H1 (cell line): ENCODE data around the gene GJA8. TPM values are rescaled to one million over a fixed set of nuclear protein-coding genes. Genes with fewer than 3 reads are reported as not detected.

Source experiments
- CTCF ChIA-PET: fragments of 300-600 bp; sonication (Branson Sonifier 250); formaldehyde crosslinking; loops from one replicate; lab custom pipeline; 2021; ENCODE audit not compliant: partially characterized antibody; lab: Charles Lee
- POLR2A ChIA-PET: fragments of 300-600 bp; sonication (Branson Sonifier 250); formaldehyde crosslinking; loops from one replicate; lab custom pipeline; 2021; ENCODE audit warnings: inconsistent platforms; ENCODE audit not compliant: partially characterized antibody; lab: Charles Lee
- DNase-seq, 2 experiments: peaks; one replicate each; pipeline versions ENCODE4 v3.0.0 to v3.0.0-alpha.2; 2010 to 2022; ENCODE audit warnings: low spot score in 2 of 2, low read depth in 1 of 2, mixed read lengths in 1 of 2
- FAIRE-seq: peaks from 2 replicates; lab custom pipeline; 2011; peaks lifted over from hg19 to GRCh38; lab: Jason Lieb, UNC
- H2AFZ ChIP-seq: 2 replicates; pipeline ENCODE4 v1.8.1; 2012; ENCODE audit warnings: low read length, inconsistent platforms
- H2AK5ac ChIP-seq: 2 replicates; pipeline ENCODE4 v1.6.1; 2013; ENCODE audit warnings: low read depth, low read length
- H2BK120ac ChIP-seq: replicated peaks from 2 replicates; pipeline ENCODE3; 2013; ENCODE audit warnings: low read depth, low read length, inconsistent platforms
- H2BK12ac ChIP-seq: 2 replicates; pipeline ENCODE4 v1.6.1; 2013; ENCODE audit warnings: low read depth, low read length
- H2BK15ac ChIP-seq: 2 replicates; pipeline ENCODE4 v1.6.1; 2013; ENCODE audit warnings: low read length
- H2BK20ac ChIP-seq: 2 replicates; pipeline ENCODE4 v1.6.1; 2013; ENCODE audit warnings: low read length
- H2BK5ac ChIP-seq: 2 replicates; pipeline ENCODE4 v1.6.1; 2013; ENCODE audit warnings: low read depth, low read length
- H3K14ac ChIP-seq: 2 replicates; pipeline ENCODE4 v1.6.1; 2013; ENCODE audit warnings: inconsistent platforms; ENCODE audit not compliant: insufficient read length
- H3K18ac ChIP-seq: 2 replicates; pipeline ENCODE4 v1.6.1; 2013; ENCODE audit warnings: low read length; ENCODE audit errors: extremely low read depth
- H3K23ac ChIP-seq: 2 replicates; pipeline ENCODE4 v1.6.1; 2013; ENCODE audit warnings: inconsistent platforms; ENCODE audit not compliant: insufficient read length
- H3K23me2 ChIP-seq: 2 replicates; pipeline ENCODE4 v1.6.1; 2013; ENCODE audit warnings: low read depth, low read length
- H3K27ac ChIP-seq: 2 replicates; pipeline ENCODE4 v1.6.1; 2011; ENCODE audit warnings: low read depth, low read length, inconsistent platforms
- H3K27me3 ChIP-seq, 4 experiments: replicated peaks in 1 of 4; 1 replicate in 1 of 4; 2 replicates in 3 of 4; pipeline versions ENCODE4 v1.6.1 to v1.8.1; 2011 to 2013; ENCODE audit warnings: low read length in 3 of 4, mild to moderate bottlenecking in 3 of 4, inconsistent platforms in 2 of 4, mixed read lengths in 2 of 4, moderate library complexity in 1 of 4; ENCODE audit not compliant: control insufficient read depth in 3 of 4, insufficient read depth in 3 of 4; ENCODE audit errors: extremely low read depth in 1 of 4
- H3K36me3 ChIP-seq, 4 experiments: 2 replicates each; pipeline versions ENCODE4 v1.6.1 to v1.8.1; 2011 to 2013; ENCODE audit warnings: mild to moderate bottlenecking in 4 of 4, low read length in 3 of 4, moderate library complexity in 2 of 4, control low read depth in 1 of 4, inconsistent platforms in 1 of 4; ENCODE audit not compliant: insufficient read depth in 4 of 4, control insufficient read depth in 2 of 4
- H3K4ac ChIP-seq: replicated peaks from 2 replicates; pipeline ENCODE3; 2013; ENCODE audit warnings: low read length, low read depth, mixed read lengths, inconsistent platforms; ENCODE audit not compliant: insufficient read length
- H3K4me1 ChIP-seq, 4 experiments: replicated peaks in 1 of 4; 1 replicate in 1 of 4; 2 replicates in 3 of 4; pipeline versions ENCODE4 v1.6.1 to v1.8.1; 2011 to 2013; ENCODE audit warnings: low read length in 3 of 4, inconsistent platforms in 2 of 4, mixed read lengths in 1 of 4; ENCODE audit not compliant: insufficient read depth in 4 of 4, control insufficient read depth in 3 of 4
- H3K4me2 ChIP-seq, 2 experiments: 2 replicates each; pipeline versions ENCODE4 v1.6.1 to v1.8.1; 2011 to 2013; ENCODE audit warnings: low read depth in 2 of 2, low read length in 2 of 2, control low read depth in 1 of 2, inconsistent platforms in 1 of 2, mild to moderate bottlenecking in 1 of 2; ENCODE audit not compliant: insufficient read depth in 1 of 2
- H3K4me3 ChIP-seq, 4 experiments: fragments of 200-600, 300-600 bp in 1 of 4; sonication (generic), shearing (Covaris generic), sonication (Bioruptor Twin) in 1 of 4; 2 replicates each; pipeline versions ENCODE4 v1.5.1 to v1.8.1; 2011 to 2016; ENCODE audit warnings: low read length in 4 of 4, low read depth in 3 of 4, control low read depth in 2 of 4, inconsistent platforms in 2 of 4, mild to moderate bottlenecking in 2 of 4, mixed read lengths in 1 of 4, moderate library complexity in 1 of 4; ENCODE audit not compliant: insufficient read depth in 2 of 4; ENCODE audit errors: extremely low read depth in 1 of 4
- H3K56ac ChIP-seq: replicated peaks from 2 replicates; pipeline ENCODE3; 2013; ENCODE audit warnings: low read depth, mild to moderate bottlenecking, mixed read lengths, low read length, inconsistent platforms; ENCODE audit not compliant: insufficient read length
- H3K79me1 ChIP-seq: 2 replicates; pipeline ENCODE4 v1.6.1; 2013; ENCODE audit warnings: low read depth, low read length, control low read depth
- H3K79me2 ChIP-seq, 2 experiments: 2 replicates each; pipeline versions ENCODE4 v1.6.1 to v1.8.1; 2012 to 2013; ENCODE audit warnings: low read length in 2 of 2, mild to moderate bottlenecking in 2 of 2, inconsistent platforms in 1 of 2; ENCODE audit not compliant: insufficient read depth in 2 of 2, control insufficient read depth in 1 of 2
- H3K9ac ChIP-seq, 4 experiments: replicated peaks in 1 of 4; 1 replicate in 1 of 4; 2 replicates in 3 of 4; pipeline versions ENCODE4 v1.6.1 to v1.8.1; 2011 to 2013; ENCODE audit warnings: low read depth in 3 of 4, low read length in 3 of 4, control low read depth in 2 of 4, mild to moderate bottlenecking in 2 of 4, moderate library complexity in 2 of 4, inconsistent platforms in 1 of 4; ENCODE audit errors: extremely low read depth in 1 of 4
- H3K9me3 ChIP-seq, 2 experiments: 2 replicates each; pipeline versions ENCODE4 v1.6.1 to v1.8.1; 2012 to 2013; ENCODE audit warnings: mild to moderate bottlenecking in 2 of 2, moderate library complexity in 2 of 2, control low read depth in 1 of 2, inconsistent platforms in 1 of 2, low read depth in 1 of 2, low read length in 1 of 2, mixed read lengths in 1 of 2; ENCODE audit not compliant: insufficient read depth in 2 of 2
- H4K20me1 ChIP-seq, 2 experiments: replicated peaks in 1 of 2; 2 replicates each; pipeline versions ENCODE3 to v1.8.1; 2011 to 2013; ENCODE audit warnings: inconsistent platforms in 2 of 2, low read length in 2 of 2, mild to moderate bottlenecking in 1 of 2; ENCODE audit not compliant: insufficient read depth in 2 of 2, control insufficient read depth in 1 of 2
- H4K5ac ChIP-seq: 2 replicates; pipeline ENCODE4 v1.6.1; 2013; ENCODE audit warnings: low read length, low read depth, mixed read lengths, inconsistent platforms; ENCODE audit not compliant: insufficient read length
- H4K8ac ChIP-seq: 2 replicates; pipeline ENCODE4 v1.8.0; 2013; ENCODE audit warnings: mild to moderate bottlenecking, moderate library complexity, low read length, inconsistent platforms; ENCODE audit not compliant: insufficient read depth; ENCODE audit errors: extremely low read depth
- H4K91ac ChIP-seq: replicated peaks from 2 replicates; pipeline ENCODE3; 2013; ENCODE audit warnings: low read length, mixed read lengths, inconsistent platforms; ENCODE audit not compliant: insufficient read length
- CEBPB ChIP-seq: IDR thresholded peaks from 2 replicates; pipeline ENCODE4 v1.6.1; 2012; ENCODE audit warnings: low read depth, low read length
- CREB1 ChIP-seq: IDR thresholded peaks from 2 replicates; pipeline ENCODE4 v1.6.1; 2012; ENCODE audit warnings: inconsistent platforms
- CTBP2 ChIP-seq: IDR thresholded peaks from 2 replicates; pipeline ENCODE4 v1.7.0; 2011; ENCODE audit warnings: borderline replicate concordance, mild to moderate bottlenecking, moderate library complexity, mixed read lengths, low read length; ENCODE audit not compliant: insufficient read depth, insufficient read length
- EZH2 ChIP-seq: fragments of 200-600 bp; sonication (generic); IDR thresholded peaks from 2 replicates; pipeline ENCODE4 v1.7.1; 2012; ENCODE audit warnings: low read depth, mild to moderate bottlenecking, moderate library complexity, low read length, inconsistent platforms; ENCODE audit not compliant: severe bottlenecking
- FOSL1 ChIP-seq: IDR thresholded peaks from 2 replicates; pipeline ENCODE4 v1.6.1; 2011; ENCODE audit warnings: mild to moderate bottlenecking, low read depth, low read length, moderate library complexity; ENCODE audit not compliant: insufficient read depth
- JUN ChIP-seq: IDR thresholded peaks from 2 replicates; pipeline ENCODE4 v1.6.1; 2011; ENCODE audit warnings: low read depth, mild to moderate bottlenecking, improper control_type of control experiment, low read length
- KDM1A ChIP-seq: fragments of 200-600, 300-600 bp; sonication (generic); IDR thresholded peaks from 2 replicates; pipeline ENCODE4 v1.7.1; 2016; ENCODE audit warnings: mild to moderate bottlenecking, low read length, borderline replicate concordance
- KDM4A ChIP-seq: IDR thresholded peaks from one replicate; pipeline ENCODE4 v1.7.1; 2012; ENCODE audit warnings: low read depth, mild to moderate bottlenecking, moderate library complexity, low read length, inconsistent platforms; ENCODE audit not compliant: severe bottlenecking
- RFX5 ChIP-seq: IDR thresholded peaks from 2 replicates; pipeline ENCODE4 v1.6.1; 2011; ENCODE audit warnings: low read depth, low read length, improper control_type of control experiment, borderline replicate concordance
- RXRA ChIP-seq: IDR thresholded peaks from 2 replicates; pipeline ENCODE4 v1.6.1; 2011; ENCODE audit warnings: low read depth, mild to moderate bottlenecking, low read length, moderate library complexity; ENCODE audit not compliant: insufficient read depth
- SP1 ChIP-seq: IDR thresholded peaks from 2 replicates; pipeline ENCODE4 v1.6.1; 2011; ENCODE audit warnings: low read depth, low read length
- SUZ12 ChIP-seq: fragments of 200-600 bp; sonication (generic); IDR thresholded peaks from 2 replicates; pipeline ENCODE4 v1.6.1; 2012; ENCODE audit warnings: mild to moderate bottlenecking, inconsistent platforms, low read length, moderate library complexity, mixed read lengths
- YY1 ChIP-seq: IDR thresholded peaks from 2 replicates; pipeline ENCODE4 v1.6.1; 2011; ENCODE audit warnings: low read depth, mild to moderate bottlenecking, low read length
- WGBS, 2 experiments: shearing (Covaris generic) in 1 of 2; methylation state at CpG; one replicate each; pipeline versions ENCODE4 v1.1.6 to v1.1.7; 2013 to 2015; ENCODE audit warnings: low lambda C conversion rate in 2 of 2, mixed read lengths in 2 of 2, inconsistent platforms in 1 of 2, low coverage in 1 of 2, missing lambda C conversion rate in 1 of 2; ENCODE audit not compliant: insufficient replicate concordance in 2 of 2, insufficient coverage in 1 of 2, insufficient read length in 1 of 2; ENCODE audit errors: extremely low coverage in 1 of 2, missing lambda C conversion rate in 1 of 2; 5-methylcytosine and 5-hydroxymethylcytosine counted together
- polyA plus RNA-seq, 7 experiments: library from polyadenylated mRNA; depleted of rRNA in 3 of 7; stranded (reverse) in 5 of 7; unstranded in 2 of 7; fragments of >200 nt in 5 of 7; fragments of 200-250 nt in 2 of 7; gene quantifications; 1 replicate in 5 of 7; 2 replicates in 1 of 7; 4 replicates in 1 of 7; pipeline versions ENCODE4 v1.2.1 to v1.2.3, GENCODE V29; 2011 to 2013; ENCODE audit warnings: missing spikeins in 2 of 7, mixed read lengths in 2 of 7
- total RNA-seq: library from RNA; stranded (reverse); fragmentation: NEBNext Ultra II Directional; extraction: Animal tissue kit (Norgen Biotek cat#: 25700); gene quantifications from 2 replicates; pipeline ENCODE4 v1.2.1, GENCODE V29; 2021
- TF ChIP-seq, protein P1 (sequence below): IDR thresholded peaks from 2 replicates; pipeline ENCODE4 v1.6.1; 2012; ENCODE audit warnings: inconsistent platforms

GJA8 gene
- total and polyA plus RNA-seq, 2 of the 8 experiments (the other 6 are each of a cell fraction or from before 2014, with no cell fraction given): not detected

DNA sequence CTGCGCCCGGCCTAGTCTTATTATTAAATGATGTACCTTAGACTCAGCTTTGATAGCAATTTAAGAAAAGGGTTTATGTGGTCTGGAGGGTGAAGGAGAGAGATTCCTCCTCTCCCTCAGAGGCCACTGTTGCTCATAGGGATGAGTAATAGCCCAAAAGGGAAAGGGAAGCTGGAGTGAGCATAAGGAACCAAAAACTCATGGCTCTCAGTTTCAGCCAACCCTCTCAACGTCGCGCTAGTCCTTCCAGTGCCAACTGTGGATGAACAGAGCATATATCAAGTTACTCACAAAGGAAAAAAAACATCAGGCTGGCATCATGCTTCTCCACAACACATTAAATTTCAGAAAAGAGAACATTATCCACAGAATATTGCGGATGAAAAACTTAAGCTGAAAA is 17.3 kb downstream of the GJA8 start:
- no peaks in the 10 kb centered on the region; a peak in 1 of 7 replicates for H3K4me1 ChIP-seq
- no peak overlapping the region for H3K23ac ChIP-seq
- no peak overlapping the region for H4K5ac ChIP-seq
- H2BK15ac ChIP-seq: no peak overlapping the region
- FAIRE-seq (no peak), DNase-seq (no peak)
- no peak overlapping the region for H2AFZ ChIP-seq
- H3K79me1 ChIP-seq: no peaks in the 10 kb centered on the region
- H3K9me3 ChIP-seq: no peaks in the 10 kb centered on the region
- 95% methylated on average over 6 of the region's 6 CpGs; no CpG with 5 or more reads in 1 of the 2 experiments for WGBS, 2 experiments
- H2BK20ac ChIP-seq: no peak overlapping the region
- ChIA-PET CTCF (interaction anchor here (0.9 to 1.5 kb wide), 2 partner anchors 27 to 196 kb away, joined by 3 to 6 read pairs; no protein-coding TSS in a partner anchor), POLR2A (no interaction called here)
- H3K56ac ChIP-seq: no peak overlapping the region
- no peak overlapping the region for H3K27ac ChIP-seq
- no peak overlapping the region for H4K8ac ChIP-seq
- H3K18ac ChIP-seq: no peak overlapping the region
- no peaks in the 10 kb centered on the region for H3K27me3 ChIP-seq
- H2BK12ac ChIP-seq: no peak overlapping the region
- H3K36me3 ChIP-seq: no peaks in the 10 kb centered on the region
- no peak overlapping the region for H3K4me2 ChIP-seq
- H3K14ac ChIP-seq: no peak overlapping the region
- H2BK120ac ChIP-seq: no peak overlapping the region
- H3K79me2 ChIP-seq: no peaks in the 10 kb centered on the region
- no peaks in the 10 kb centered on the region for H4K20me1 ChIP-seq
- H2AK5ac ChIP-seq: no peak overlapping the region
- H3K4me3 ChIP-seq: no peak overlapping the region
- no peak overlapping the region for H2BK5ac ChIP-seq
- H3K4ac ChIP-seq: no peak overlapping the region
- H4K91ac ChIP-seq: no peak overlapping the region
- H3K23me2 ChIP-seq: no peaks in the 10 kb centered on the region
- no peak overlapping the region for H3K9ac ChIP-seq
- no peak for TF ChIP-seq KDM1A
- TF ChIP-seq KDM4A: no peak
- no peak for TF ChIP-seq YY1
- TF ChIP-seq JUN: no peak
- TF ChIP-seq RXRA: no peak
- no peak for TF ChIP-seq RFX5
- no peak for TF ChIP-seq SUZ12
- TF ChIP-seq CTBP2: no peak
- TF ChIP-seq CREB1: no peak
- TF ChIP-seq CEBPB: no peak
- TF ChIP-seq, protein P1, sequence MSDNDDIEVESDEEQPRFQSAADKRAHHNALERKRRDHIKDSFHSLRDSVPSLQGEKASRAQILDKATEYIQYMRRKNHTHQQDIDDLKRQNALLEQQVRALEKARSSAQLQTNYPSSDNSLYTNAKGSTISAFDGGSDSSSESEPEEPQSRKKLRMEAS: no peak
- no peak for TF ChIP-seq SP1
- TF ChIP-seq FOSL1: no peak
- TF ChIP-seq EZH2: no peak
